Stimulated activated CD8-positive, alpha-beta memory T cell treated with anti-CD3 and anti-CD28 coated beads, Interleukin-7, amount 100 ng/mL, for 4 hours (primary cell): ENCODE measurements around the gene TRIM38.

ENCODE experiments used
- DNase-seq, 2 donors: peaks; one replicate each; pipeline ENCODE4 v3.0.0-alpha.2; 2020; ENCODE audit warnings: low read depth in 2 of 2

Gene TRIM38

GRCh38 chr6:26026833-26027490, 64.4 kb downstream of the TRIM38 start:
- peak; percentile 82 to 91 for DNase-seq

- no peak for DNase-seq
These were observed 65.0 kb downstream of the TRIM38 start for GRCh38 chr6:26027491-26028211.

GRCh38 chr6:26028212-26028745, 65.7 kb downstream of the TRIM38 start:
- DNase-seq: no peak

GRCh38 chr6:26028746-26029569, 66.4 kb downstream of the TRIM38 start:
- DNase-seq: no peak

GRCh38 chr6:26029570-26029856, 66.9 kb downstream of the TRIM38 start:
- no peak for DNase-seq

- DNase-seq: no peak
These were observed 67.5 kb downstream of the TRIM38 start for GRCh38 chr6:26029857-26030653.

- no peak for DNase-seq
These were observed 68.1 kb downstream of the TRIM38 start for GRCh38 chr6:26030716-26031115.

- DNase-seq: no peak
These were observed 68.6 kb downstream of the TRIM38 start for GRCh38 chr6:26031151-26031594.

- peak; percentile 68 to 78 for DNase-seq
These were observed 69.2 kb downstream of the TRIM38 start for GRCh38 chr6:26031595-26032339.

GRCh38 chr6:26032340-26033084, 69.9 kb downstream of the TRIM38 start:
- DNase-seq: no peak

GRCh38 chr6:26033085-26033940, 70.7 kb downstream of the TRIM38 start:
- peak in 1 of 2 donors; percentile 50 for DNase-seq

GRCh38 chr6:26033941-26034354, 71.3 kb downstream of the TRIM38 start:
- DNase-seq: no peak

- DNase-seq: no peak
These were observed 72.3 kb downstream of the TRIM38 start for GRCh38 chr6:26034905-26035304.
